SU-DHL-6 (cell line): ENCODE measurements around the gene NEURL2.

Experiments used
- H2AFZ ChIP-seq: fragments of 200-600 bp; sonication (generic); 2 replicates; pipeline ENCODE4 v1.6.1; 2014; ENCODE audit warnings: low read depth, mild to moderate bottlenecking, moderate library complexity, mixed read lengths, antibody characterized with exemption, low read length; ENCODE audit not compliant: severe bottlenecking
- H3F3A ChIP-seq: fragments of 200-600 bp; shearing (Covaris generic); 2 replicates; pipeline ENCODE4 v1.6.0; 2016; ENCODE audit warnings: antibody characterized with exemption, mild to moderate bottlenecking; ENCODE audit not compliant: insufficient read depth
- H3K27ac ChIP-seq: fragments of 200-600 bp; sonication (generic); 2 replicates; pipeline ENCODE4 v1.5.1; 2016; ENCODE audit warnings: low read depth, mild to moderate bottlenecking, low read length, moderate library complexity, mixed read lengths
- H3K27me3 ChIP-seq: fragments of 200-600 bp; sonication (generic), shearing (Covaris generic); 2 replicates; pipeline ENCODE4 v1.6.0; 2014; ENCODE audit warnings: mild to moderate bottlenecking, low read length
- H3K36me3 ChIP-seq: fragments of 200-600 bp; sonication (generic); 2 replicates; pipeline ENCODE4 v1.6.1; 2014; ENCODE audit warnings: mild to moderate bottlenecking, low read length, mixed read lengths
- H3K4me2 ChIP-seq: fragments of 300-600, 200-600 bp; shearing (Covaris generic), sonication (generic); 2 replicates; pipeline ENCODE4 v1.6.0; 2014; ENCODE audit warnings: low read length, low read depth, mild to moderate bottlenecking; ENCODE audit not compliant: poor library complexity, severe bottlenecking
- H3K4me3 ChIP-seq: fragments of 200-600 bp; sonication (generic); 2 replicates; pipeline ENCODE4 v1.5.1; 2014; ENCODE audit warnings: antibody characterized with exemption, low read length, mild to moderate bottlenecking, mixed read lengths; ENCODE audit not compliant: insufficient read depth, poor library complexity, severe bottlenecking
- H3K79me2 ChIP-seq: fragments of 200-600 bp; sonication (generic); 2 replicates; pipeline ENCODE4 v1.6.1; 2014; ENCODE audit warnings: mild to moderate bottlenecking, low read length, moderate library complexity; ENCODE audit not compliant: insufficient read depth
- H3K9ac ChIP-seq: fragments of 200-600 bp; sonication (generic); 2 replicates; pipeline ENCODE4 v1.7.0; 2014; ENCODE audit warnings: mild to moderate bottlenecking, low read length
- H3K9me2 ChIP-seq: fragments of 200-600 bp; sonication (generic); replicated peaks from 2 replicates; pipeline ENCODE4 v1.6.1; 2014; ENCODE audit warnings: low read length; ENCODE audit not compliant: insufficient read depth
- H3K9me3 ChIP-seq: fragments of 200-600 bp; sonication (generic); 2 replicates; pipeline ENCODE4 v1.6.1; 2014; ENCODE audit warnings: low read length, mixed read lengths; ENCODE audit not compliant: insufficient read depth
- H4K20me1 ChIP-seq: fragments of 200-600 bp; sonication (generic); 2 replicates; pipeline ENCODE4 v1.6.1; 2014; ENCODE audit warnings: low read depth, mild to moderate bottlenecking, antibody characterized with exemption, low read length, moderate library complexity, mixed read lengths
- CTCF ChIP-seq: fragments of 200-600 bp; sonication (generic); IDR thresholded peaks from one replicate; pipeline ENCODE4 v1.5.1; 2017; ENCODE audit warnings: antibody characterized with exemption, mild to moderate bottlenecking, low read length, moderate library complexity; ENCODE audit not compliant: insufficient read depth, poor library complexity, severe bottlenecking
- EZH2phosphoT487 ChIP-seq: fragments of 200-600 bp; sonication (generic), shearing (Covaris generic); conservative IDR thresholded peaks from 2 replicates; pipeline ENCODE4 v1.6.1; 2018; ENCODE audit warnings: mild to moderate bottlenecking, antibody characterized with exemption, low read length, moderate library complexity, mixed read lengths

The NEURL2 gene

GRCh38 chr20:45848969-45849582, 41.9 kb downstream of the NEURL2 start:
- H2AFZ ChIP-seq: no peak overlapping the region
- H4K20me1 ChIP-seq: no peaks in the 10 kb centered on the region
- H3K27me3 ChIP-seq: no peaks in the 10 kb centered on the region
- H3K9me2 ChIP-seq: no peaks in the 10 kb centered on the region
- H3K9ac ChIP-seq: no peak overlapping the region
- H3K4me2 ChIP-seq: no peak overlapping the region
- H3K9me3 ChIP-seq: no peaks in the 10 kb centered on the region
- H3F3A ChIP-seq: no peaks in the 10 kb centered on the region
- no peaks in the 10 kb centered on the region for H3K79me2 ChIP-seq
- TF ChIP-seq CTCF (no peak), EZH2phosphoT487 (no peak)
- H3K4me3 ChIP-seq: no peak overlapping the region
- no peaks in the 10 kb centered on the region for H3K36me3 ChIP-seq
- no peak overlapping the region for H3K27ac ChIP-seq

GRCh38 chr20:45848421-45848820, 42.6 kb downstream of the NEURL2 start:
- H3F3A ChIP-seq: no peaks in the 10 kb centered on the region
- no peak overlapping the region for H3K4me2 ChIP-seq
- H3K27ac ChIP-seq: no peak overlapping the region
- H3K9me2 ChIP-seq: no peaks in the 10 kb centered on the region
- no peaks in the 10 kb centered on the region for H3K36me3 ChIP-seq
- no peak overlapping the region for H2AFZ ChIP-seq
- no peak overlapping the region for H3K4me3 ChIP-seq
- no peak overlapping the region for H3K9ac ChIP-seq
- no peaks in the 10 kb centered on the region for H4K20me1 ChIP-seq
- H3K9me3 ChIP-seq: no peaks in the 10 kb centered on the region
- TF ChIP-seq CTCF (no peak), EZH2phosphoT487 (no peak)
- H3K79me2 ChIP-seq: no peaks in the 10 kb centered on the region
- no peaks in the 10 kb centered on the region for H3K27me3 ChIP-seq

GRCh38 chr20:45845452-45845851, 45.6 kb downstream of the NEURL2 start:
- Histone ChIP-seq H3K9me3 (no peaks in the 10 kb centered on the region), H3K4me3 (no peak overlapping the region), H4K20me1 (no peaks in the 10 kb centered on the region), H3K36me3 (no peaks in the 10 kb centered on the region), H3K9ac (no peak overlapping the region), H3F3A (no peaks in the 10 kb centered on the region), H3K27ac (no peak overlapping the region), H3K27me3 (no peaks in the 10 kb centered on the region), H2AFZ (no peak overlapping the region), H3K9me2 (no peaks in the 10 kb centered on the region), H3K79me2 (no peaks in the 10 kb centered on the region), H3K4me2 (no peak overlapping the region)
- TF ChIP-seq EZH2phosphoT487 (no peak), CTCF (no peak)
